Upper lobe of left lung (tissue), 6 donors: Measurements from ENCODE around the gene KLHL29. TPM values are rescaled to one million over a fixed set of nuclear protein-coding genes. Genes with fewer than 3 reads are reported as not detected.

Experiments used
- ATAC-seq, 2 donors: fragments of 200-7000 bp; cut with Tn5 transposase; one replicate each; pipeline ENCODE4 v1.9.1; 2022; ENCODE audit warnings: mild to moderate bottlenecking in 2 of 2, moderate library complexity in 2 of 2; ENCODE audit not compliant: low FRiP score in 2 of 2
- DNase-seq, 2 donors: peaks; one replicate each; pipeline ENCODE4 v3.0.0-alpha.2; 2019 to 2020
- H3K27ac ChIP-seq, 4 donors: fragments of 200-600 bp; sonication (generic); one replicate each; pipeline ENCODE4 v1.5.1; 2016 to 2019
- H3K27me3 ChIP-seq, 4 donors: fragments of 200-600 bp; sonication (generic); one replicate each; pipeline ENCODE4 v1.5.1; 2017 to 2019
- H3K36me3 ChIP-seq, 4 donors: fragments of 200-600 bp; sonication (generic); one replicate each; pipeline ENCODE4 v1.5.1; 2016 to 2019
- H3K4me1 ChIP-seq, 4 donors: fragments of 200-600 bp; sonication (generic); one replicate each; pipeline ENCODE4 v1.5.1; 2018 to 2019
- H3K4me3 ChIP-seq, 4 donors: fragments of 200-600 bp; sonication (generic); one replicate each; pipeline ENCODE4 v1.5.1; 2017 to 2019; ENCODE audit warnings: mild to moderate bottlenecking in 2 of 4, moderate library complexity in 1 of 4
- H3K9me3 ChIP-seq, 4 donors: fragments of 200-600 bp; sonication (generic); one replicate each; pipeline ENCODE4 v1.5.1; 2018 to 2019
- EP300 ChIP-seq, 4 donors: sonication (generic); formaldehyde crosslinking; IDR thresholded peaks; one replicate each; pipeline ENCODE4 v1.5.1; 2017; ENCODE audit warnings: antibody characterized with exemption in 4 of 4, control low read depth in 2 of 4
- POLR2A ChIP-seq, 4 donors: fragments of 450-650 bp; IDR thresholded peaks; one replicate each; pipeline ENCODE4 v1.5.1; 2016 to 2017; ENCODE audit warnings: antibody characterized with exemption in 4 of 4, mild to moderate bottlenecking in 2 of 4
- POLR2AphosphoS5 ChIP-seq, 2 donors: sonication (generic); formaldehyde crosslinking; IDR thresholded peaks; one replicate each; pipeline ENCODE4 v1.5.1; 2017; ENCODE audit warnings: antibody characterized with exemption in 2 of 2
- WGBS, 2 donors: methylation state at CpG; one replicate each; pipeline ENCODE4 v1.1.5; 2017 to 2018; 5-methylcytosine and 5-hydroxymethylcytosine counted together
- total RNA-seq, 6 donors: library from RNA; depleted of rRNA in 4 of 6; stranded (reverse); fragments of >200 nt in 4 of 6; gene quantifications; one replicate each; pipeline versions ENCODE4 v1.1.0 to v1.2.1, GENCODE V29; 2016 to 2021
- TF ChIP-seq, protein P1 (sequence below), 6 experiments: fragments of 450-650 bp in 4 of 6; fragments of 200-600 bp in 2 of 6; sonication (generic) in 2 of 6; IDR thresholded peaks; one replicate each; pipeline ENCODE4 v1.5.1; 2016 to 2019; ENCODE audit warnings: antibody characterized with exemption in 6 of 6
- donor health status: DM: no; HTN: no; CAD: no; lungs with moderate emphysema.
- donor health status: DM: no; HTN: yes; CAD: no; lungs with severe emphysema.

Gene KLHL29
- total RNA-seq, 6 donors from 2014 or later: 8.6 to 34.4 (median 18.2) TPM

DNA sequence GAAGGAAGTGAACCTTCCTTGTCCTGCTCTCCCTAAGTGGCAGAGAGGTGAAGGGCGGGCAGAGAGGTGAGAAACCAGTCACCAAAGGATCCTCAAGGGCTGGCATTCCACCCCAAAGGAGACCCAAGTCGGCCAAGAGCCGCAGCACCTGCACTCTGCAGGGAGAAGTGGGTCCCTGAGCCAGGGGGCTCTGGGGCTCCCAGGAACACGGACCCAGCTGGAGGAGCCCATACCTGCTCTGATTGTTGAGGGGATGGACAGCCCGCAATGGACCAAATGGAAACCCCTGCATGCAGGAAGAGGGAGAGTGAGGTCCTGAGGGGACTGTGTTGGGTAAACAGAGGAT is 308.6 kb downstream of the KLHL29 start:
- TF ChIP-seq POLR2A (IDR thresholded peaks at IDR 0.05) (no peak), EP300 (IDR thresholded peaks at IDR 0.05) (no peak), POLR2AphosphoS5 (IDR thresholded peaks at IDR 0.05) (no peak)
- TF ChIP-seq, protein P1, sequence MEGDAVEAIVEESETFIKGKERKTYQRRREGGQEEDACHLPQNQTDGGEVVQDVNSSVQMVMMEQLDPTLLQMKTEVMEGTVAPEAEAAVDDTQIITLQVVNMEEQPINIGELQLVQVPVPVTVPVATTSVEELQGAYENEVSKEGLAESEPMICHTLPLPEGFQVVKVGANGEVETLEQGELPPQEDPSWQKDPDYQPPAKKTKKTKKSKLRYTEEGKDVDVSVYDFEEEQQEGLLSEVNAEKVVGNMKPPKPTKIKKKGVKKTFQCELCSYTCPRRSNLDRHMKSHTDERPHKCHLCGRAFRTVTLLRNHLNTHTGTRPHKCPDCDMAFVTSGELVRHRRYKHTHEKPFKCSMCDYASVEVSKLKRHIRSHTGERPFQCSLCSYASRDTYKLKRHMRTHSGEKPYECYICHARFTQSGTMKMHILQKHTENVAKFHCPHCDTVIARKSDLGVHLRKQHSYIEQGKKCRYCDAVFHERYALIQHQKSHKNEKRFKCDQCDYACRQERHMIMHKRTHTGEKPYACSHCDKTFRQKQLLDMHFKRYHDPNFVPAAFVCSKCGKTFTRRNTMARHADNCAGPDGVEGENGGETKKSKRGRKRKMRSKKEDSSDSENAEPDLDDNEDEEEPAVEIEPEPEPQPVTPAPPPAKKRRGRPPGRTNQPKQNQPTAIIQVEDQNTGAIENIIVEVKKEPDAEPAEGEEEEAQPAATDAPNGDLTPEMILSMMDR (IDR thresholded peaks at IDR 0.05): no peak
- Histone ChIP-seq H3K27me3 (no peaks in the 10 kb centered on the region), H3K27ac (no peak overlapping the region), H3K36me3 (peaks cover 0 to 27% (median 18%) of the 10 kb centered on the region in 4 donors), H3K4me1 (peaks cover 0 to 8% (median 1%) of the 10 kb centered on the region in 4 donors), H3K9me3 (no peaks in the 10 kb centered on the region), H3K4me3 (no peak overlapping the region)
- DNase-seq (no peak), ATAC-seq (no peak)
- 98 to 100% methylated on average over 4 to 5 of the region's 5 CpGs for WGBS, 2 donors

DNA sequence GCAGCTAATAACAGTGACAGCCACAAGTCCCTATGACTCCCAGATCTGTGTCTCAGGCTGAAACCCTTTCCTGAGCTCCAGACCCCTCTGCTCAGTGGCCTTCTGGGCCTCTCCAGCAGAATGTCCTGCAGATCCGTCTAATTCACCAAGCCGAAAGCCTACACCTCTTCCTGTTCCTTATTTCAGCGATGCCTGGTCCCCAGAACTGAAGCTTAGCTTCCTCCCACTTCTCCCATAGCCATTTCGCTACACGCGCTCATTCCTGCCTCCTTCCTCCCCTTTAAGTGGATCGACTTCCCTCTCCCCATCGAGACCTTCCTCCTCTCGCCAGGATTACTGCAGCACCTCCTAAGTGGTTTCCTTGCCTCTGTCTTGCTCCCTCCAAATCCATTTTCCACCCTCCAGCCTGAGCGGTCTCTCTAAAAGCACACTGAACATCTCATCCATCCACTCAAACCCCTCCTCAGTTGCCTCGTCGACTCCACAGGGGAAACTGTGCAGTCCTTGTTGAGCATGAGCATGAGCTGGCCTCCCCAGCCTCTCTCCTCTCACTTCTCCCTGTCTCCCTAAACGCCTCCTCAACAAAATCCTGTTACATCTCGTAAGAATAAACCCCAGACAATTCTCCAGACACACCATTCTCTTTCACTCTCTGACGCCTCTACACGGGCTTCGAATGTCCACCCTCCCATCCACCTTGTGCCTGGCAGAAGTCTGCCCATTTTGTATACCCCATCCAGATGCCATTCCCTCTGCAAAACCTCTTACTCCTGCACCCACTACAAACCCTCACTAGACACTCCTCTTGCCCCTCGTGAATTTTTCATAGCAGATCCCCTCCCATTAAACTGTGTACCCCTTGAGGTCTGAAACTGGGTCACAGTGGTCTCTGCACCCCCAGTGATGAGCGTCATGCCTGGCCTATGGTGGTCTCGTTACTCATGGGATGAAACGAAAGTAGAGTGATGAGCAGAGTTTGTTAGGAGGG is 309.4 kb downstream of the KLHL29 start:
- no peak for DNase-seq
- ATAC-seq: no peak
- peaks cover 0 to 8% (median 8%) of the 10 kb centered on the region in 4 donors for H3K4me1 ChIP-seq
- no peak for TF ChIP-seq POLR2AphosphoS5 (IDR thresholded peaks at IDR 0.05)
- TF ChIP-seq, protein P1 (IDR thresholded peaks at IDR 0.05): no peak
- TF ChIP-seq POLR2A (IDR thresholded peaks at IDR 0.05): no peak
- no peak for TF ChIP-seq EP300 (IDR thresholded peaks at IDR 0.05)
- H3K9me3 ChIP-seq: no peaks in the 10 kb centered on the region
- WGBS, 2 donors: 76 to 89% methylated on average over 21 of the region's 21 CpGs
- H3K27me3 ChIP-seq: no peaks in the 10 kb centered on the region
- H3K4me3 ChIP-seq: no peak overlapping the region
- H3K27ac ChIP-seq: no peak overlapping the region
- H3K36me3 ChIP-seq: peaks cover 0 to 27% (median 18%) of the 10 kb centered on the region in 4 donors

DNA sequence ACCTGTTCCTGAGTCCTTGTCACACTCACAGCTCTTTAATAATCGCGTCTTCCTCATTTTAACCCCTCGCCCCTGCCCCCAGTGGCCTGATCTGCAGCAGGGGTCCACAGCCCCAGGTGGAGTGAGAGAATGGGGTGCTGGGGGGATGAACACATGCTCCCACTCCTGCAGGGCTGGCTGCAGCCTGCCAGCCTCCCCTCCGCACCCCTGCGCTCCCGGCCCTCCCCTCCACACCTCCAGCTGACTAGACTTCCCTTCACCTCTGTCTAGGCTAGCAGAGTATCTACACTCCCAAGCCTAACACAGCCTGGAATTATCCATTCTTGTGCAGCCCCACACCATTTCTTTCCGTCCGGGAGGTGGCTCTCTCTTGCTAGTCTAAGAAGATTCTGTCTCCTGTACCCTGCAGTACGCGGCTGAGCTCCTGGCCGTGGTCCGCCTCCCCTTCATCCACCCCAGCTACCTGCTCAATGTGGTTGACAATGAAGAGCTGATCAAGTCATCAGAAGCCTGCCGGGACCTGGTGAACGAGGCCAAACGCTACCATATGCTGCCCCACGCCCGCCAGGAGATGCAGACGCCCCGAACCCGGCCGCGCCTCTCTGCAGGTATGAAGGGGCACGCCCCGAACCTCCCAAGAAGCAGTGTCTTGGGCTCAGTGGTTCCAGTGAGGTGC is 310.4 kb downstream of the KLHL29 start:
- no peak for DNase-seq
- H3K4me3 ChIP-seq: no peak overlapping the region
- peaks cover 0 to 9% (median 8%) of the 10 kb centered on the region in 4 donors for H3K4me1 ChIP-seq
- no peaks in the 10 kb centered on the region for H3K9me3 ChIP-seq
- H3K27ac ChIP-seq: no peak overlapping the region
- no peak for ATAC-seq
- no peak for TF ChIP-seq EP300 (IDR thresholded peaks at IDR 0.05)
- no peak for TF ChIP-seq POLR2AphosphoS5 (IDR thresholded peaks at IDR 0.05)
- no peak for TF ChIP-seq POLR2A (IDR thresholded peaks at IDR 0.05)
- no peaks in the 10 kb centered on the region for H3K27me3 ChIP-seq
- peaks cover 0 to 27% (median 18%) of the 10 kb centered on the region in 4 donors for H3K36me3 ChIP-seq
- WGBS, 2 donors: 95 to 99% methylated on average over 16 to 23 of the region's 24 CpGs

DNA sequence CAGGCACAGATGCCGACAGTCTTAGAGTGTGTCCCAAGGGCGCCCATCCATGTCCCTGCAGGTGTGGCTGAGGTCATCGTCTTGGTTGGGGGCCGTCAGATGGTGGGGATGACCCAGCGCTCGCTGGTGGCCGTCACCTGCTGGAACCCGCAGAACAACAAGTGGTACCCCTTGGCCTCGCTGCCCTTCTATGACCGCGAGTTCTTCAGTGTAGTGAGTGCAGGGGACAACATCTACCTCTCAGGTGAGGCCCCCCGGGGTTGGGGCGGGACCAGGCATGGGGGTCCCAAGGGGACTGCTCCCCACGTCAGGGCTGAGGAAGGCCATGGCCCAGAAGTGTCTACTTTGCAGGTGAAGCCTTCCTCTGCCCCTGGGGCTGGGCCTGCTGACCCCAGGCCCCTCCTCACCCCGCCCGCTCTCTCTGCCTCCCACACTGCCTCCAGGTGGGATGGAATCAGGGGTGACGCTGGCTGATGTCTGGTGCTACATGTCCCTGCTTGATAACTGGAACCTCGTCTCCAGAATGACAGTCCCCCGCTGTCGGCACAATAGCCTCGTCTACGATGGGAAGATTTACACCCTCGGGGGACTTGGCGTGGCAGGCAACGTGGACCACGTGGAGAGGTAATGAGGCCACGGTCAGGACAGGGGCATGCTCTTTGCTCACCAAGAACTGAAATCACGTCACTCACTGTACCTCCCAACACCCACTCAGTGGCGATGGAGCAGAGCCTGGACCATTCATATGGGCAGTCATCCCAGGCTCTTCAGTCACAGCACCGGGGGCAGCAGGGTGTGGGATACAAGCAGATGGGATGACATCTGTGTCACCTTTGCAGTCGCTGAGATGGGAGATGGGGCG is 311.1 kb downstream of the KLHL29 start:
- Histone ChIP-seq H3K4me3 (no peak overlapping the region), H3K27me3 (no peaks in the 10 kb centered on the region), H3K36me3 (peaks cover 0 to 27% (median 17%) of the 10 kb centered on the region in 4 donors), H3K9me3 (no peaks in the 10 kb centered on the region), H3K27ac (no peak overlapping the region), H3K4me1 (peaks cover 0 to 9% (median 8%) of the 10 kb centered on the region in 4 donors)
- TF ChIP-seq POLR2A (IDR thresholded peaks at IDR 0.05) (no peak), POLR2AphosphoS5 (IDR thresholded peaks at IDR 0.05) (no peak), EP300 (IDR thresholded peaks at IDR 0.05) (no peak)
- TF ChIP-seq, protein P1 (IDR thresholded peaks at IDR 0.05): no peak
- ATAC-seq (no peak), DNase-seq (no peak)
- WGBS, 2 donors: 92 to 94% methylated on average over 15 to 31 of the region's 32 CpGs
